AG09309 (cell line): ENCODE results near the gene GUCA1C.

Experiments used
- DNase-seq: peaks from one replicate; pipeline ENCODE4 v3.0.0-alpha.2; 2010; ENCODE audit warnings: low read depth
- H3K4me3 ChIP-seq: 2 replicates; pipeline ENCODE4 v1.5.1; 2011; ENCODE audit warnings: mild to moderate bottlenecking, low read depth, low read length, moderate library complexity; ENCODE audit not compliant: control insufficient read depth
- TF ChIP-seq, protein P1 (sequence below): IDR thresholded peaks from 2 replicates; pipeline ENCODE4 v1.5.1; 2011; ENCODE audit warnings: mild to moderate bottlenecking, low read depth, low read length, inconsistent platforms; ENCODE audit not compliant: insufficient read depth, control insufficient read depth; ENCODE audit errors: missing control alignments

GUCA1C gene

DNA sequence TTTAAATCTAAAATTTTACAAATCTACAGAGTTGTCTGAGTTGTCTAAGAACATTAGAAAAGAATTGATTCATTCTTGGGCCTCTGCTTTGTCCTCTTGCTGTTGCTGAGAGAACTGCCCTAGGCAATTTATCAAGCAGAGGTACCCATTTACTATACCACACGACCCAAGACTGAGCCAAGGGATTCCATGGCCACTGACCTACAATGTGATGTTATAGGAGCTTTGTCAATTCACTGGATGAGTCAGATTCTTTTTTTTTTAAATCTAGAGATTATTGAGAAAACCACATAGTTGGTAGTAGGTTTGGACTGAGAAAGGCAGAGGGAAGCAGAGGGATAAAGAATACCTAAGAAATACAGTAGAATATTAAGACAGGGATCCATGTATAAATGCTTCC is 75.8 kb downstream of the GUCA1C start:
- no peak for DNase-seq
- TF ChIP-seq, protein P1, sequence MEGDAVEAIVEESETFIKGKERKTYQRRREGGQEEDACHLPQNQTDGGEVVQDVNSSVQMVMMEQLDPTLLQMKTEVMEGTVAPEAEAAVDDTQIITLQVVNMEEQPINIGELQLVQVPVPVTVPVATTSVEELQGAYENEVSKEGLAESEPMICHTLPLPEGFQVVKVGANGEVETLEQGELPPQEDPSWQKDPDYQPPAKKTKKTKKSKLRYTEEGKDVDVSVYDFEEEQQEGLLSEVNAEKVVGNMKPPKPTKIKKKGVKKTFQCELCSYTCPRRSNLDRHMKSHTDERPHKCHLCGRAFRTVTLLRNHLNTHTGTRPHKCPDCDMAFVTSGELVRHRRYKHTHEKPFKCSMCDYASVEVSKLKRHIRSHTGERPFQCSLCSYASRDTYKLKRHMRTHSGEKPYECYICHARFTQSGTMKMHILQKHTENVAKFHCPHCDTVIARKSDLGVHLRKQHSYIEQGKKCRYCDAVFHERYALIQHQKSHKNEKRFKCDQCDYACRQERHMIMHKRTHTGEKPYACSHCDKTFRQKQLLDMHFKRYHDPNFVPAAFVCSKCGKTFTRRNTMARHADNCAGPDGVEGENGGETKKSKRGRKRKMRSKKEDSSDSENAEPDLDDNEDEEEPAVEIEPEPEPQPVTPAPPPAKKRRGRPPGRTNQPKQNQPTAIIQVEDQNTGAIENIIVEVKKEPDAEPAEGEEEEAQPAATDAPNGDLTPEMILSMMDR, result no peak
- H3K4me3 ChIP-seq, result no peak overlapping the region

DNA sequence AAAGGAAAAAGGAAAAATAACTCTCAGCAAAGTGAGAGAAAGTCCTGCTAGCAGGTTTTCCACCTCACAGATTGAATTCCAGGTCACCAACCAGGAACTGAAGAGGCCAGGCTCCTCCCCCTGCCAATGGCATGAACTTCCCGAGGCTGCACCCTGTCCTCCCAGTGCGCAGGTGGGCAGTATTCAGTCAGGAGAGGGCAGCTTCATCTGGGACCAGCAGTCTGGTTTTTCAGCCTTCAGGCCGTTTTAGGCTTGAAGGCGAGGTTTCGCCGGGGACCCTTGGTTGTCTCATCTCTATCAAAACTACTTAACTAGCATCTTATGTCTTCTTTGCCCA is 89.9 kb downstream of the GUCA1C start:
- TF ChIP-seq, protein P1, result no peak
- no peak for DNase-seq
- no peak overlapping the region for H3K4me3 ChIP-seq

DNA sequence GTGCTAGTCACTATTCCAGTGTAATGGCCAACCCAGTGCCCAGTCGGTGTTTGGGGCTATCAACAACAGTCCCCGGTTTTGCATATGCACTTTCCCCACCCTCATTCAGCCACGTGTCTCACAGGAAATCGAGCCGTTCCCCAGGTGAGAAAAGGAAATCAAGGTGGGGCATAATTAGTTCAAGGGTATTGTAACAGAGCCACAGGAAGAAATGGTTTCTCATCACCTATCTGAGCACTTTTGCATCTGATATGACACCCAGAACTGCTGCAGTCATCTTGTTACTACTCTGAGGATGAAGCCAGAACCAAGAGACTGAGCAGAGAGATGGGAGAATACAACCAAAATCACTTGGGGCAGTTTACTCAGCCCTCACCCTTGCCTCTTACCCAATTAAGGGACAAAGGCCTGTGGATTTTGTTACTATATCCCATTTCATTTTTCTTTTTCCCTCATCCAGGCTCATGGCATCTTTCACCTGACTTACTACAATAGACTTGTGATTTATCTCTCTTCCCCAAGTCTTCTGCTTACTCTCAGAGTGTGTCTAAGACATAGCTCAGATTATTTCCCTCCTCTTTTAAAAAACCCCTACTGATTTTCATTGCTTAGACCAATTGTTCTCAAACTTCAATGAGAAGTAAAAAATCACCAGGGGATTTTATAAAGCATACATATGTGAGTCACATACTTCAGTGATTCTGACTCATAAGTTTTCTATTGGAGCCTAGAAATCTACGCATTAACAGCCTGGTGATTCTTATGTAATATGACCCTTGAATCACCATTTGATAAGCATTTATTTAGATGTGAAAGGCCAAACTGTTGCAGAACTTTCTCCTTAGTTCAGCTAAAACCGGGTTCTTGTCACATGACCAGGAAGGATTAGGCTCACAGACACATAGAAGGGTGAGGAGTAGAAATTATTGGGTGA is 90.5 kb downstream of the GUCA1C start:
- no peak overlapping the region for H3K4me3 ChIP-seq
- peak; percentile 3 for DNase-seq
- TF ChIP-seq, protein P1, result no peak

DNA sequence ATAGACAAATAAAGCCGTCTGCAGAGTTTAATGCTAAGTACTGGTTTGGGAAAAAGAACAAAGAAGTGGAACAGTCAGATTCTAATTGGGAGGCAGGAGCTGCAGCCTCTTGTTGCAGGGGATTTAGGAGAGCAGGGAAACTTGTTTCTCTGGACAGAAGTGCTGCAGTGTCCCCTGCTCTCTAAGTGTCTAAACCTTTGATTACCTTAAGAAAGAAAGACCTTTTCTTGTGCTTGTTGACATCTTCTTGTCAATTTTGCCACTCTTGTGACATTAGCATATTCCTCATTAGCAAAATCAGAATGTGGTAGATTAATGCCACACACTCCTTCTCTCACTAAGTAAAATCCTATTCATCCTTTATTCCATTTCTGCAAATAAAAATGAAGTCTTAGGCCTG is 92.3 kb downstream of the GUCA1C start:
- no peak for DNase-seq
- H3K4me3 ChIP-seq, result no peak overlapping the region
- TF ChIP-seq, protein P1, result no peak
